Heart right ventricle (tissue), 16 donors: Measurements from ENCODE around the gene TRAF7. TPM values are rescaled to one million over a fixed set of nuclear protein-coding genes. Genes with fewer than 3 reads are reported as not detected.

Experiments
- ATAC-seq, 8 donors: fragments of 200-7000 bp; cut with Tn5 transposase; one replicate each; pipeline ENCODE4 v1.9.1; 2020; ENCODE audit warnings: mild to moderate bottlenecking in 8 of 8, moderate library complexity in 8 of 8, moderate number of reproducible peaks in 1 of 8
- DNase-seq, 2 donors: peaks; one replicate each; pipeline ENCODE4 v3.0.0-alpha.2; 2020
- H3K27ac ChIP-seq, 10 donors: fragments of 200-600 bp; sonication (generic) in 2 of 10; one replicate each; pipeline versions ENCODE4 v1.5.0 to v1.8.0; 2020 to 2022; ENCODE audit warnings: mild to moderate bottlenecking in 3 of 10
- H3K27me3 ChIP-seq, 7 donors: fragments of 200-600 bp; one replicate each; pipeline ENCODE4 v1.8.0; 2021 to 2022; ENCODE audit warnings: mild to moderate bottlenecking in 2 of 7
- H3K36me3 ChIP-seq, 9 donors: fragments of 200-600 bp; sonication (generic) in 1 of 9; one replicate each; pipeline versions ENCODE4 v1.5.0 to v1.8.0; 2020 to 2022; ENCODE audit warnings: mild to moderate bottlenecking in 2 of 9
- H3K4me1 ChIP-seq, 9 donors: fragments of 200-600 bp; sonication (generic) in 1 of 9; one replicate each; pipeline versions ENCODE4 v1.5.0 to v1.8.0; 2020 to 2022; ENCODE audit warnings: mild to moderate bottlenecking in 4 of 9
- H3K4me3 ChIP-seq, 10 donors: fragments of 200-600 bp; sonication (generic) in 2 of 10; one replicate each; pipeline versions ENCODE4 v1.5.0 to v1.8.0; 2020 to 2022; ENCODE audit warnings: mild to moderate bottlenecking in 7 of 10, moderate library complexity in 2 of 10
- H3K9me3 ChIP-seq, 11 donors: fragments of 200-600 bp in 10 of 11; sonication (generic) in 2 of 11; one replicate each; pipeline versions ENCODE4 v1.5.0 to v1.8.0; 2013 to 2022; ENCODE audit warnings: mild to moderate bottlenecking in 2 of 11, control low read depth in 1 of 11, moderate library complexity in 1 of 11
- CTCF ChIP-seq, 9 donors: fragments of 200-600 bp; sonication (generic) in 2 of 9; IDR thresholded peaks; one replicate each; pipeline versions ENCODE4 v1.5.0 to v1.8.0; 2021 to 2022; ENCODE audit warnings: antibody characterized with exemption in 9 of 9, mild to moderate bottlenecking in 5 of 9, moderate library complexity in 1 of 9
- WGBS, 2 donors: extraction: QIAGEN DNeasy Blood & Tissue Kit; methylation state at CpG; one replicate each; pipeline ENCODE4 v1.1.7; 2013; ENCODE audit warnings: inconsistent platforms in 1 of 2; 5-methylcytosine and 5-hydroxymethylcytosine counted together
- intact Hi-C, 10 donors: fragments of 100-400 bp; cut with DNase I; formaldehyde crosslinking; loops; one replicate each; pipeline versions ENCODE4 v1.11.1 to v1.14.2; 2022
- polyA plus RNA-seq, 2 donors: library from polyadenylated mRNA; stranded (reverse); fragments of 200-250 nt; gene quantifications; one replicate each; pipeline ENCODE4 v1.2.3, GENCODE V29; 2013
- total RNA-seq, 10 donors: library from RNA; stranded (reverse); fragmentation: NEBNext Ultra II Directional in 3 of 10; extraction: Animal tissue kit (Norgen Biotek cat#: 25700) in 3 of 10; gene quantifications; one replicate each; pipeline versions ENCODE4 v1.2.1 to v1.2.4, GENCODE V29; 2021 to 2023
- donor health status: Arrhythmogenic right ventricular cardiomyopathy.
- donor health status: ischemic (EF 13 %, LVEDD 7.1; RV severe dilation, severe dysfunction).
- donor health status: healthy with polysubstance abuse.
- donor health status: DM: no; HTN: yes; CAD: no.
- donor health status: DM: no; HTN: no; CAD: no.
- donor health status: ischemic (EF 25% LVEDD 6.9; RV normal size, moderate dysfunction).
- donor health status: ischemic (EF 25% LVEDD 5.7; RV mildly dilated, moderate dysfunction).
- donor health status: healthy.
- donor health status: DM: yes; HTN: yes; CAD: no.
- donor health status: Ischemic cardiomyopathy.
- donor health status: ischemic (EF 35%, LVEDD 5.7; RV mildly dilated, moderate dysfunction).
- donor health status: nonischemic (EF 11% LVEDD 7.7; RV severe dilation, severe dysfunction).
- donor health status: DM: yes; HTN: yes; CAD: no.
- donor health status: PGD.
- donor health status: ischemic (EF 29% LVEDD 5.4; RV normal size, mild dysfunction).
- donor health status: nonischemic (EF 23%, LVEDD 6.1; RV moderate dilation, normal function).

TRAF7 gene
- total and polyA plus RNA-seq, 12 donors = 14.6 to 44.9 (median 23.8) TPM

- Histone ChIP-seq H3K27me3 (peaks cover 0 to 3% (median 0%) of the 10 kb centered on the region in 7 donors), H3K9me3 (no peaks in the 10 kb centered on the region), H3K4me1 (no peaks in the 10 kb centered on the region), H3K27ac (no peak overlapping the region), H3K4me3 (no peak overlapping the region), H3K36me3 (peaks cover 0 to 36% (median 18%) of the 10 kb centered on the region in 9 donors)
- 94 to 95% methylated on average over 22 to 31 of the region's 31 CpGs for WGBS, 2 donors
- intact Hi-C loops = no loop called here
- no peak for TF ChIP-seq CTCF (IDR thresholded peaks at IDR 0.05)
- DNase-seq (no peak), ATAC-seq (peak in 1 of 8 donors; percentile 2)
Observed at GRCh38 chr16:2179576-2179975, 24.0 kb downstream of the TRAF7 start.

- H3K27me3 ChIP-seq = peaks cover 0 to 3% (median 0%) of the 10 kb centered on the region in 7 donors
- WGBS, 2 donors = 96% methylated on average over 41 to 43 of the region's 43 CpGs
- H3K36me3 ChIP-seq = peaks cover 0 to 28% (median 12%) of the 10 kb centered on the region in 9 donors
- no peak overlapping the region for H3K4me3 ChIP-seq
- DNase-seq (no peak), ATAC-seq (no peak)
- no peaks in the 10 kb centered on the region for H3K4me1 ChIP-seq
- H3K9me3 ChIP-seq = no peaks in the 10 kb centered on the region
- intact Hi-C loops = no loop called here
- no peak for TF ChIP-seq CTCF (IDR thresholded peaks at IDR 0.05)
- no peak overlapping the region for H3K27ac ChIP-seq
Observed at GRCh38 chr16:2180461-2180860, 24.9 kb downstream of the TRAF7 start.

GRCh38 chr16:2180962-2181923 is 25.7 kb downstream of the TRAF7 start:
- DNase-seq (no peak), ATAC-seq (no peak)
- H3K4me1 ChIP-seq = no peaks in the 10 kb centered on the region
- intact Hi-C loops = no loop called here
- H3K4me3 ChIP-seq = no peak overlapping the region
- no peak for TF ChIP-seq CTCF (IDR thresholded peaks at IDR 0.05)
- H3K9me3 ChIP-seq = no peaks in the 10 kb centered on the region
- 86 to 87% methylated on average over 46 of the region's 46 CpGs for WGBS, 2 donors
- no peak overlapping the region for H3K27ac ChIP-seq
- peaks cover 0 to 20% (median 4%) of the 10 kb centered on the region in 9 donors for H3K36me3 ChIP-seq
- H3K27me3 ChIP-seq = peaks cover 0 to 3% (median 0%) of the 10 kb centered on the region in 7 donors

- Histone ChIP-seq H3K27me3 (peaks cover 0 to 3% (median 0%) of the 10 kb centered on the region in 7 donors), H3K4me1 (no peaks in the 10 kb centered on the region), H3K4me3 (no peak overlapping the region), H3K27ac (no peak overlapping the region), H3K36me3 (peaks cover 0 to 13% (median 0%) of the 10 kb centered on the region in 9 donors), H3K9me3 (no peaks in the 10 kb centered on the region)
- WGBS, 2 donors = 92% methylated on average over 20 of the region's 20 CpGs
- intact Hi-C loops = no loop called here
- no peak for TF ChIP-seq CTCF (IDR thresholded peaks at IDR 0.05)
- ATAC-seq (no peak), DNase-seq (no peak)
Observed at GRCh38 chr16:2181952-2182351, 26.4 kb downstream of the TRAF7 start.
